K562 (cell line): ENCODE data around the gene COL11A2. TPM values are rescaled to one million over a fixed set of nuclear protein-coding genes. Genes with fewer than 3 reads are reported as not detected.

ENCODE experiments used
- ARHGAP35 ChIP-seq: fragments of 450-650 bp; IDR thresholded peaks from 2 replicates; pipeline ENCODE4 v1.6.1; 2018; ENCODE audit not compliant: partially characterized antibody
- CBFA2T2 ChIP-seq: fragments of 450-650 bp; conservative IDR thresholded peaks from 2 replicates; pipeline ENCODE4 v1.6.1; 2017; ENCODE audit warnings: mild to moderate bottlenecking
- CTCF ChIP-seq, 3 experiments: IDR thresholded peaks in 2 of 3; conservative IDR thresholded peaks in 1 of 3; 2 replicates each; pipeline ENCODE4 v1.5.1; 2011 to 2012; ENCODE audit warnings: low read length in 3 of 3, mild to moderate bottlenecking in 3 of 3, control low read depth in 2 of 3, improper control_type of control experiment in 1 of 3, inconsistent platforms in 1 of 3, low read depth in 1 of 3, mixed read lengths in 1 of 3, moderate library complexity in 1 of 3; ENCODE audit not compliant: insufficient read depth in 2 of 3
- FIP1L1 ChIP-seq: fragments of 200-400 bp; formaldehyde crosslinking; IDR thresholded peaks from 2 replicates; pipeline ENCODE4 v1.6.1; 2018; ENCODE audit warnings: mild to moderate bottlenecking, low read depth, low read length; ENCODE audit not compliant: poor library complexity, severe bottlenecking
- IRF1 ChIP-seq: sonication (generic); formaldehyde crosslinking; IDR thresholded peaks from 2 replicates; pipeline ENCODE4 v1.8.0; 2022; ENCODE audit warnings: missing genetic modification reagents, mild to moderate bottlenecking, borderline replicate concordance
- MCM5 ChIP-seq: fragments of 450-650 bp; IDR thresholded peaks from 2 replicates; pipeline ENCODE4 v1.6.1; 2016; ENCODE audit warnings: low read depth
- POLR2A ChIP-seq: fragments of 450-650 bp; conservative IDR thresholded peaks from 2 replicates; pipeline ENCODE4 v1.6.1; 2016
- PTBP1 ChIP-seq: fragments of 200-400 bp; formaldehyde crosslinking; IDR thresholded peaks from 2 replicates; pipeline ENCODE4 v1.6.1; 2017; ENCODE audit warnings: low read depth, low read length
- SMAD3 ChIP-seq: fragments of 450-650 bp; formaldehyde crosslinking; conservative IDR thresholded peaks from 2 replicates; pipeline ENCODE4 v1.4.0; 2020; ENCODE audit warnings: mild to moderate bottlenecking
- SNIP1 ChIP-seq: fragments of 450-650 bp; IDR thresholded peaks from 2 replicates; pipeline ENCODE4 v1.7.1; 2017; ENCODE audit warnings: low read depth, mild to moderate bottlenecking
- SREBF2 ChIP-seq: sonication (generic); formaldehyde crosslinking; IDR thresholded peaks from 2 replicates; pipeline ENCODE4 v1.4.0; 2020; ENCODE audit warnings: mild to moderate bottlenecking, missing genetic modification reagents
- SRSF1 ChIP-seq: fragments of 200-400 bp; formaldehyde crosslinking; IDR thresholded peaks from 2 replicates; pipeline ENCODE4 v1.6.1; 2017; ENCODE audit warnings: mild to moderate bottlenecking, low read depth, low read length, moderate library complexity
- ZBTB11 ChIP-seq, 3 experiments: fragments of 200-800 bp in 1 of 3; fragments of 250-450 bp in 1 of 3; fragments of 450-650 bp in 1 of 3; sonication (Bioruptor Pico) in 1 of 3; sonication (Bioruptor generic) in 1 of 3; formaldehyde crosslinking in 1 of 3; IDR thresholded peaks; 2 replicates each; pipeline versions ENCODE4 v1.6.1 to v1.8.0; 2016 to 2022; ENCODE audit warnings: mild to moderate bottlenecking in 2 of 3, missing genetic modification characterization in 2 of 3, missing compliant biosample characterization in 1 of 3, moderate library complexity in 1 of 3
- ZNF395 ChIP-seq: fragments of 200-800 bp; sonication (Bioruptor generic); IDR thresholded peaks from 2 replicates; pipeline ENCODE4 v1.6.1; 2017; ENCODE audit warnings: missing genetic modification characterization, missing compliant biosample characterization
- ZNF431 ChIP-seq: sonication (generic); formaldehyde crosslinking; IDR thresholded peaks from 2 replicates; pipeline ENCODE4 v1.8.0; 2022; ENCODE audit warnings: mild to moderate bottlenecking, missing genetic modification reagents
- polyA plus RNA-seq, 8 experiments: library from polyadenylated mRNA; depleted of rRNA in 4 of 8; stranded (reverse) in 5 of 8; unstranded in 3 of 8; fragments of >200 nt; fragmentation: Nextera tagmentation in 2 of 8; fragmentation: Illumina TruSeq in 1 of 8; extraction: Ambion mirVana in 2 of 8; extraction: Trizol in 1 of 8; gene quantifications; 2 replicates each; pipeline versions ENCODE4 v1.2.1 to v1.2.3, GENCODE V29; 2011 to 2014; ENCODE audit warnings: inconsistent platforms in 1 of 8, missing spikeins in 1 of 8
- total RNA-seq, 7 experiments: library from RNA; depleted of rRNA in 6 of 7; stranded (reverse); fragments of >200 nt in 6 of 7; fragmentation: Illumina TruSeq in 2 of 7; extraction: Trizol in 2 of 7; gene quantifications; 2 replicates each; pipeline versions ENCODE4 v1.2.1 to v1.2.3, GENCODE V29; 2011 to 2021; ENCODE audit warnings: low replicate concordance in 1 of 7
- TF ChIP-seq, protein P1 (sequence below): fragments of 450-650 bp; IDR thresholded peaks from 2 replicates; pipeline ENCODE4 v1.6.1; 2018; ENCODE audit not compliant: partially characterized antibody

Gene COL11A2
- total and polyA plus RNA-seq, 9 of the 15 experiments (the other 6 are each of a cell fraction or from before 2014, with no cell fraction given), result 0.04 to 0.35 (median 0.09) TPM; not detected in 1

- no peak for TF ChIP-seq ZBTB11 (CRISPR knock-in tag; IDR thresholded peaks at IDR 0.05)
- TF ChIP-seq ZNF395 (CRISPR knock-in tag), result no peak
- TF ChIP-seq FIP1L1, result no peak
- 0 out of 2 replicates have a peak, but pooled peaks have one; percentile 71 for TF ChIP-seq PTBP1
- peak; percentile 27 to 43 (median 37); a peak in 4 of 6 replicates for TF ChIP-seq CTCF (IDR thresholded peaks at IDR 0.05 in 2 of 3, conservative IDR thresholded peaks at IDR 0.05 in 1 of 3; ENCODE audit: insufficient read depth in 2 of 3, low read depth in 1 of 3, low read length in 3 of 3)
- TF ChIP-seq SNIP1, result no peak
- no peak for TF ChIP-seq SMAD3 (CRISPR knock-in tag)
- TF ChIP-seq IRF1 (CRISPR knock-in tag), result no peak
- no peak for TF ChIP-seq ZNF431 (CRISPR knock-in tag)
- no peak for TF ChIP-seq SRSF1
- no peak for TF ChIP-seq MCM5
- peak; percentile 33 for TF ChIP-seq ARHGAP35
- TF ChIP-seq CBFA2T2, result no peak
- TF ChIP-seq, protein P1, sequence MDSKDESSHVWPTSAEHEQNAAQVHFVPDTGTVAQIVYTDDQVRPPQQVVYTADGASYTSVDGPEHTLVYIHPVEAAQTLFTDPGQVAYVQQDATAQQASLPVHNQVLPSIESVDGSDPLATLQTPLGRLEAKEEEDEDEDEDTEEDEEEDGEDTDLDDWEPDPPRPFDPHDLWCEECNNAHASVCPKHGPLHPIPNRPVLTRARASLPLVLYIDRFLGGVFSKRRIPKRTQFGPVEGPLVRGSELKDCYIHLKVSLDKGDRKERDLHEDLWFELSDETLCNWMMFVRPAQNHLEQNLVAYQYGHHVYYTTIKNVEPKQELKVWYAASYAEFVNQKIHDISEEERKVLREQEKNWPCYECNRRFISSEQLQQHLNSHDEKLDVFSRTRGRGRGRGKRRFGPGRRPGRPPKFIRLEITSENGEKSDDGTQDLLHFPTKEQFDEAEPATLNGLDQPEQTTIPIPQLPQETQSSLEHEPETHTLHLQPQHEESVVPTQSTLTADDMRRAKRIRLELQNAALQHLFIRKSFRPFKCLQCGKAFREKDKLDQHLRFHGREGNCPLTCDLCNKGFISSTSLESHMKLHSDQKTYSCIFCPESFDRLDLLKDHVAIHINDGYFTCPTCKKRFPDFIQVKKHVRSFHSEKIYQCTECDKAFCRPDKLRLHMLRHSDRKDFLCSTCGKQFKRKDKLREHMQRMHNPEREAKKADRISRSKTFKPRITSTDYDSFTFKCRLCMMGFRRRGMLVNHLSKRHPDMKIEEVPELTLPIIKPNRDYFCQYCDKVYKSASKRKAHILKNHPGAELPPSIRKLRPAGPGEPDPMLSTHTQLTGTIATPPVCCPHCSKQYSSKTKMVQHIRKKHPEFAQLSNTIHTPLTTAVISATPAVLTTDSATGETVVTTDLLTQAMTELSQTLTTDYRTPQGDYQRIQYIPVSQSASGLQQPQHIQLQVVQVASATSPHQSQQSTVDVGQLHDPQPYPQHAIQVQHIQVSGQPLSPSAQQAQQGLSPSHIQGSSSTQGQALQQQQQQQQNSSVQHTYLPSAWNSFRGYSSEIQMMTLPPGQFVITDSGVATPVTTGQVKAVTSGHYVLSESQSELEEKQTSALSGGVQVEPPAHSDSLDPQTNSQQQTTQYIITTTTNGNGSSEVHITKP, result no peak
- TF ChIP-seq POLR2A, result peak; percentile 36
- TF ChIP-seq SREBF2 (CRISPR knock-in tag), result no peak
Measured at GRCh38 chr6:33211666-33212422, 19.6 kb upstream of the COL11A2 start (continued).
